ENCODE results near the gene PI4KB.

GRCh38 chr1:151370211-151370911, 43.1 kb upstream of the PI4KB start:
- no peak for TF ChIP-seq SP2 (IDR thresholded peaks at IDR 0.05; ENCODE audit: extremely low read depth, low read depth, low read length, poor library complexity, severe bottlenecking)
- TF ChIP-seq SP1 (CRISPR knock-in tag; IDR thresholded peaks at IDR 0.05): no peak
- TF ChIP-seq TFE3 (CRISPR knock-in tag; IDR thresholded peaks at IDR 0.05): no peak
- TF ChIP-seq, protein P1, sequence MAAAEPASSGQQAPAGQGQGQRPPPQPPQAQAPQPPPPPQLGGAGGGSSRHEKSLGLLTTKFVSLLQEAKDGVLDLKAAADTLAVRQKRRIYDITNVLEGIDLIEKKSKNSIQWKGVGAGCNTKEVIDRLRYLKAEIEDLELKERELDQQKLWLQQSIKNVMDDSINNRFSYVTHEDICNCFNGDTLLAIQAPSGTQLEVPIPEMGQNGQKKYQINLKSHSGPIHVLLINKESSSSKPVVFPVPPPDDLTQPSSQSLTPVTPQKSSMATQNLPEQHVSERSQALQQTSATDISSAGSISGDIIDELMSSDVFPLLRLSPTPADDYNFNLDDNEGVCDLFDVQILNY (CRISPR knock-in tag; IDR thresholded peaks at IDR 0.05): no peak
- TF ChIP-seq, protein P2, sequence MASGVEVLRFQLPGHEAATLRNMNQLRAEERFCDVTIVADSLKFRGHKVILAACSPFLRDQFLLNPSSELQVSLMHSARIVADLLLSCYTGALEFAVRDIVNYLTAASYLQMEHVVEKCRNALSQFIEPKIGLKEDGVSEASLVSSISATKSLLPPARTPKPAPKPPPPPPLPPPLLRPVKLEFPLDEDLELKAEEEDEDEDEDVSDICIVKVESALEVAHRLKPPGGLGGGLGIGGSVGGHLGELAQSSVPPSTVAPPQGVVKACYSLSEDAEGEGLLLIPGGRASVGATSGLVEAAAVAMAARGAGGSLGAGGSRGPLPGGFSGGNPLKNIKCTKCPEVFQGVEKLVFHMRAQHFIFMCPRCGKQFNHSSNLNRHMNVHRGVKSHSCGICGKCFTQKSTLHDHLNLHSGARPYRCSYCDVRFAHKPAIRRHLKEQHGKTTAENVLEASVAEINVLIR (CRISPR knock-in tag; IDR thresholded peaks at IDR 0.05): no peak
- no peak for TF ChIP-seq ZNF121 (CRISPR knock-in tag; conservative IDR thresholded peaks at IDR 0.05)
- no peak for TF ChIP-seq GATAD2A (IDR thresholded peaks at IDR 0.05)
- TF ChIP-seq PHF8 (IDR thresholded peaks at IDR 0.05; ENCODE audit: borderline replicate concordance, low read length): no peak
- TF ChIP-seq, protein P3, sequence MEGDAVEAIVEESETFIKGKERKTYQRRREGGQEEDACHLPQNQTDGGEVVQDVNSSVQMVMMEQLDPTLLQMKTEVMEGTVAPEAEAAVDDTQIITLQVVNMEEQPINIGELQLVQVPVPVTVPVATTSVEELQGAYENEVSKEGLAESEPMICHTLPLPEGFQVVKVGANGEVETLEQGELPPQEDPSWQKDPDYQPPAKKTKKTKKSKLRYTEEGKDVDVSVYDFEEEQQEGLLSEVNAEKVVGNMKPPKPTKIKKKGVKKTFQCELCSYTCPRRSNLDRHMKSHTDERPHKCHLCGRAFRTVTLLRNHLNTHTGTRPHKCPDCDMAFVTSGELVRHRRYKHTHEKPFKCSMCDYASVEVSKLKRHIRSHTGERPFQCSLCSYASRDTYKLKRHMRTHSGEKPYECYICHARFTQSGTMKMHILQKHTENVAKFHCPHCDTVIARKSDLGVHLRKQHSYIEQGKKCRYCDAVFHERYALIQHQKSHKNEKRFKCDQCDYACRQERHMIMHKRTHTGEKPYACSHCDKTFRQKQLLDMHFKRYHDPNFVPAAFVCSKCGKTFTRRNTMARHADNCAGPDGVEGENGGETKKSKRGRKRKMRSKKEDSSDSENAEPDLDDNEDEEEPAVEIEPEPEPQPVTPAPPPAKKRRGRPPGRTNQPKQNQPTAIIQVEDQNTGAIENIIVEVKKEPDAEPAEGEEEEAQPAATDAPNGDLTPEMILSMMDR (IDR thresholded peaks at IDR 0.05 in 2 of 3, conservative IDR thresholded peaks at IDR 0.05 in 1 of 3; ENCODE audit: insufficient read depth in 2 of 3, low read depth in 1 of 3, low read length in 3 of 3): no peak
- TF ChIP-seq ATF1 (CRISPR knock-in tag; IDR thresholded peaks at IDR 0.05): no peak
- no peak for TF ChIP-seq ATF1 (tag; IDR thresholded peaks at IDR 0.05)
- TF ChIP-seq EZH2 (IDR thresholded peaks at IDR 0.05; ENCODE audit: borderline replicate concordance, low read depth, low read length): no peak
- TF ChIP-seq SIN3A (IDR thresholded peaks at IDR 0.05; ENCODE audit: borderline replicate concordance in 2 of 2, control insufficient read depth in 1 of 2, low read depth in 2 of 2, low read length in 2 of 2): no peak
